SU-DHL-6 (cell line): ENCODE measurements around the gene TCP11.

Experiments
- H2AFZ ChIP-seq: fragments of 200-600 bp; sonication (generic); 2 replicates; pipeline ENCODE4 v1.6.1; 2014; ENCODE audit warnings: low read depth, mild to moderate bottlenecking, moderate library complexity, mixed read lengths, antibody characterized with exemption, low read length; ENCODE audit not compliant: severe bottlenecking
- H3F3A ChIP-seq: fragments of 200-600 bp; shearing (Covaris generic); 2 replicates; pipeline ENCODE4 v1.6.0; 2016; ENCODE audit warnings: antibody characterized with exemption, mild to moderate bottlenecking; ENCODE audit not compliant: insufficient read depth
- H3K27ac ChIP-seq: fragments of 200-600 bp; sonication (generic); 2 replicates; pipeline ENCODE4 v1.5.1; 2016; ENCODE audit warnings: low read depth, mild to moderate bottlenecking, low read length, moderate library complexity, mixed read lengths
- H3K27me3 ChIP-seq: fragments of 200-600 bp; sonication (generic), shearing (Covaris generic); 2 replicates; pipeline ENCODE4 v1.6.0; 2014; ENCODE audit warnings: mild to moderate bottlenecking, low read length
- H3K36me3 ChIP-seq: fragments of 200-600 bp; sonication (generic); 2 replicates; pipeline ENCODE4 v1.6.1; 2014; ENCODE audit warnings: mild to moderate bottlenecking, low read length, mixed read lengths
- H3K4me2 ChIP-seq: fragments of 300-600, 200-600 bp; shearing (Covaris generic), sonication (generic); 2 replicates; pipeline ENCODE4 v1.6.0; 2014; ENCODE audit warnings: low read length, low read depth, mild to moderate bottlenecking; ENCODE audit not compliant: poor library complexity, severe bottlenecking
- H3K4me3 ChIP-seq: fragments of 200-600 bp; sonication (generic); 2 replicates; pipeline ENCODE4 v1.5.1; 2014; ENCODE audit warnings: antibody characterized with exemption, low read length, mild to moderate bottlenecking, mixed read lengths; ENCODE audit not compliant: insufficient read depth, poor library complexity, severe bottlenecking
- H3K79me2 ChIP-seq: fragments of 200-600 bp; sonication (generic); 2 replicates; pipeline ENCODE4 v1.6.1; 2014; ENCODE audit warnings: mild to moderate bottlenecking, low read length, moderate library complexity; ENCODE audit not compliant: insufficient read depth
- H3K9ac ChIP-seq: fragments of 200-600 bp; sonication (generic); 2 replicates; pipeline ENCODE4 v1.7.0; 2014; ENCODE audit warnings: mild to moderate bottlenecking, low read length
- H3K9me2 ChIP-seq: fragments of 200-600 bp; sonication (generic); replicated peaks from 2 replicates; pipeline ENCODE4 v1.6.1; 2014; ENCODE audit warnings: low read length; ENCODE audit not compliant: insufficient read depth
- H3K9me3 ChIP-seq: fragments of 200-600 bp; sonication (generic); 2 replicates; pipeline ENCODE4 v1.6.1; 2014; ENCODE audit warnings: low read length, mixed read lengths; ENCODE audit not compliant: insufficient read depth
- H4K20me1 ChIP-seq: fragments of 200-600 bp; sonication (generic); 2 replicates; pipeline ENCODE4 v1.6.1; 2014; ENCODE audit warnings: low read depth, mild to moderate bottlenecking, antibody characterized with exemption, low read length, moderate library complexity, mixed read lengths
- EZH2phosphoT487 ChIP-seq: fragments of 200-600 bp; sonication (generic), shearing (Covaris generic); conservative IDR thresholded peaks from 2 replicates; pipeline ENCODE4 v1.6.1; 2018; ENCODE audit warnings: mild to moderate bottlenecking, antibody characterized with exemption, low read length, moderate library complexity, mixed read lengths
- TF ChIP-seq, protein P1 (sequence below): fragments of 200-600 bp; sonication (generic); IDR thresholded peaks from one replicate; pipeline ENCODE4 v1.5.1; 2017; ENCODE audit warnings: antibody characterized with exemption, mild to moderate bottlenecking, low read length, moderate library complexity; ENCODE audit not compliant: insufficient read depth, poor library complexity, severe bottlenecking

The TCP11 gene

DNA sequence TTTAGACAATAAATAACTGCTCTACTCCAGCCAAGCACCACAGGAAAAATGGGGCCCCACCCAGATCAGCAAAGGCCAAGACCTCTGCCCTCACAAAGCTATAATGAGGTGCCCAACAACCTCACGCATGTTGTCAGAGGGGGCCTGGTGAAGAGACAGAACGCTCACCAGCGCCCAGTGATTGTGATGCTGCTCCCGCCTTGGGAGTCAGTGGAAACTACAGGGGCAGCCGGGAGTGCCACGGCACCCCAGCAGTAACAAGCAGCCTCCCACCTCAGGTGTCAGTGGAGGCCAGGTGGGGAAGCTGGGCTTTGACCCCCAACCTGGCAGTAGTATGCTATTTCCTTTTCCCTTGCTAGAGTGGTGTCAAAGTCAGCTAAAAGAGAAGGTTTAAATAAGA, 47.4 kb downstream of the TCP11 start:
- Histone ChIP-seq H3K36me3 (no peaks in the 10 kb centered on the region), H3K27ac (no peak overlapping the region), H3K9me3 (no peaks in the 10 kb centered on the region), H3K4me2 (no peak overlapping the region), H3F3A (no peaks in the 10 kb centered on the region), H3K4me3 (no peak overlapping the region), H3K27me3 (no peaks in the 10 kb centered on the region), H3K9ac (no peak overlapping the region), H3K79me2 (no peaks in the 10 kb centered on the region), H4K20me1 (no peaks in the 10 kb centered on the region), H2AFZ (no peak overlapping the region), H3K9me2 (no peaks in the 10 kb centered on the region)
- TF ChIP-seq, protein P1, sequence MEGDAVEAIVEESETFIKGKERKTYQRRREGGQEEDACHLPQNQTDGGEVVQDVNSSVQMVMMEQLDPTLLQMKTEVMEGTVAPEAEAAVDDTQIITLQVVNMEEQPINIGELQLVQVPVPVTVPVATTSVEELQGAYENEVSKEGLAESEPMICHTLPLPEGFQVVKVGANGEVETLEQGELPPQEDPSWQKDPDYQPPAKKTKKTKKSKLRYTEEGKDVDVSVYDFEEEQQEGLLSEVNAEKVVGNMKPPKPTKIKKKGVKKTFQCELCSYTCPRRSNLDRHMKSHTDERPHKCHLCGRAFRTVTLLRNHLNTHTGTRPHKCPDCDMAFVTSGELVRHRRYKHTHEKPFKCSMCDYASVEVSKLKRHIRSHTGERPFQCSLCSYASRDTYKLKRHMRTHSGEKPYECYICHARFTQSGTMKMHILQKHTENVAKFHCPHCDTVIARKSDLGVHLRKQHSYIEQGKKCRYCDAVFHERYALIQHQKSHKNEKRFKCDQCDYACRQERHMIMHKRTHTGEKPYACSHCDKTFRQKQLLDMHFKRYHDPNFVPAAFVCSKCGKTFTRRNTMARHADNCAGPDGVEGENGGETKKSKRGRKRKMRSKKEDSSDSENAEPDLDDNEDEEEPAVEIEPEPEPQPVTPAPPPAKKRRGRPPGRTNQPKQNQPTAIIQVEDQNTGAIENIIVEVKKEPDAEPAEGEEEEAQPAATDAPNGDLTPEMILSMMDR = no peak
- TF ChIP-seq EZH2phosphoT487 = no peak

DNA sequence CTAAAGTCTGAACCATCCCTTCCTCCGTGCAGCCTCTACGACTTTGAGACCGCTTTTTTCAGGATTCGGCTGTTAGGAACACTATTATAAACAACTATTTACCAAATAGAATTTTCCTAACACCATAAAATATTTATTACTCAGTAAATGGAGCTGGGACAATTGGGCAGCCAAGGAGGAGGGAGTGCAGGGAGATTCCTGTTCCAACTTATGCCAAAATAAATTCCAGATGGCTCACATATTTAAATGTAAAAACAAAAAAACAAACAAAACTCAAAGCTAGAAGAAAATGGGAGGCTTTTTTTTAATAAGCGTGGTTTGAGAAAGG, 48.1 kb downstream of the TCP11 start:
- no peak overlapping the region for H3K27ac ChIP-seq
- no peak overlapping the region for H2AFZ ChIP-seq
- H3K4me3 ChIP-seq = no peak overlapping the region
- H3K9me2 ChIP-seq = no peaks in the 10 kb centered on the region
- H3K79me2 ChIP-seq = no peaks in the 10 kb centered on the region
- TF ChIP-seq, protein P1 = no peak
- TF ChIP-seq EZH2phosphoT487 = no peak
- no peaks in the 10 kb centered on the region for H3F3A ChIP-seq
- no peak overlapping the region for H3K9ac ChIP-seq
- no peaks in the 10 kb centered on the region for H3K27me3 ChIP-seq
- no peaks in the 10 kb centered on the region for H3K36me3 ChIP-seq
- no peaks in the 10 kb centered on the region for H3K9me3 ChIP-seq
- no peak overlapping the region for H3K4me2 ChIP-seq
- H4K20me1 ChIP-seq = no peaks in the 10 kb centered on the region

DNA sequence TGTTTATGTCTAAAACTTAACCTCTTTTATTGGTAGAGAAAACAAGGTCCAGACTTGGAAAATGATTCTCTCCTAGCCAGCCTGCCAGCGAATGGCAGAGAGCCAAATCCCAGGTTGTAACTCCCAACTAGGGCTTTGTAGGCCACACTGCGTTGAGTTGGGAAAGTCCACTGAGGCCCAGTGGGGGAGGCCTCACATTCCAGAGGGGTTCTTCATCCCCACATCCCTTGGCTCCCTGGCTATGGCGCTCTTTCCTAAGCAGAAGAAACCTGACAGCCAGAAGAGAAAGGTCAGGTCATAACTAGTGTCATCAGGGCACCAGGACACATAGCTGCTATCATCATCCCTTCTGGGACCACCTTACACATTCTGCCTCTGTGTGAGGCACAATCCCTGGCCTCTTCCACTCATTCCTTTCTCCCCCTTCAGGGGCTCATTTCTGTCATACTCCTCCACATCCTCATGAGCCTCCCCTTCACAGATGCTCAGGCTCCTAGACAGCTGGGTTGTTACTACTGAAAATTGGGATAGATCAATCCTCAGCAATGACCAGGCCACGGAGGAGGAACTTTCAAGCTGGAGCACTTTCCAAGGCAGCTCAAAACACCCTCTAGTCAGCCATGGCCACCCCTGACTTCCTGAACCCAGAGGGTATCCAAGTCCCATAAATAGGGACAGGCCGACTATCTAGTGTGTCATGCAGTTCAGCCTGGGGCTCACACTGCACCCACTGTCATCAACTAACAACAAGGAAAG, 48.6 kb downstream of the TCP11 start:
- H3K27ac ChIP-seq = no peak overlapping the region
- no peak overlapping the region for H3K4me2 ChIP-seq
- H3K9me2 ChIP-seq = no peaks in the 10 kb centered on the region
- no peaks in the 10 kb centered on the region for H3F3A ChIP-seq
- no peaks in the 10 kb centered on the region for H3K79me2 ChIP-seq
- no peak overlapping the region for H2AFZ ChIP-seq
- no peaks in the 10 kb centered on the region for H3K36me3 ChIP-seq
- TF ChIP-seq EZH2phosphoT487 = no peak
- TF ChIP-seq, protein P1 = no peak
- H3K4me3 ChIP-seq = no peak overlapping the region
- H3K9ac ChIP-seq = no peak overlapping the region
- H3K27me3 ChIP-seq = no peaks in the 10 kb centered on the region
- no peaks in the 10 kb centered on the region for H3K9me3 ChIP-seq
- H4K20me1 ChIP-seq = no peaks in the 10 kb centered on the region
